Breast epithelium (tissue), 3 donors: ENCODE results near the gene OR5L2.

Source experiments
- POLR2AphosphoS5 ChIP-seq, 3 donors: sonication (generic); formaldehyde crosslinking; IDR thresholded peaks; one replicate each; pipeline ENCODE4 v1.6.1; 2017; ENCODE audit warnings: antibody characterized with exemption in 3 of 3
- TF ChIP-seq, protein P1 (sequence below), 3 donors: fragments of 450-650 bp; IDR thresholded peaks; one replicate each; pipeline ENCODE4 v1.5.1; 2016 to 2017; ENCODE audit warnings: antibody characterized with exemption in 3 of 3, mild to moderate bottlenecking in 3 of 3, moderate library complexity in 3 of 3

DNA sequence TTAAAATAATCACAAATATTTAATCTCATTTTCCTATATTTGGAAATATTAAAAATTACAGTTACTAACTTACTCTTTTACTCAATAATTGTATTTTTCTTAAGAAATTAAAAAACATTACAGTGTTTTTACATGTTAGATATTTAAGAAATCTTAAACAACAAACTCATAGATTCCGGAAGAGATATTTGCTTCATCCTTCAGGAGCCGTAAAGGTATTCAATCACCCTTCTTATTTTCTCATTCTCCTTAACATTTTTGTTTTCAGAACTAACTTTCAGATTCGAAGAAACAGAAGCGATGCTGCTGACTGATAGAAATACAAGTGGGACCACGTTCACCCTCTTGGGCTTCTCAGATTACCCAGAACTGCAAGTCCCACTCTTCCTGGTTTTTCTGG lies 7.7 kb upstream of the OR5L2 start, which contains the start of gene OR5D18:
- TF ChIP-seq, protein P1, sequence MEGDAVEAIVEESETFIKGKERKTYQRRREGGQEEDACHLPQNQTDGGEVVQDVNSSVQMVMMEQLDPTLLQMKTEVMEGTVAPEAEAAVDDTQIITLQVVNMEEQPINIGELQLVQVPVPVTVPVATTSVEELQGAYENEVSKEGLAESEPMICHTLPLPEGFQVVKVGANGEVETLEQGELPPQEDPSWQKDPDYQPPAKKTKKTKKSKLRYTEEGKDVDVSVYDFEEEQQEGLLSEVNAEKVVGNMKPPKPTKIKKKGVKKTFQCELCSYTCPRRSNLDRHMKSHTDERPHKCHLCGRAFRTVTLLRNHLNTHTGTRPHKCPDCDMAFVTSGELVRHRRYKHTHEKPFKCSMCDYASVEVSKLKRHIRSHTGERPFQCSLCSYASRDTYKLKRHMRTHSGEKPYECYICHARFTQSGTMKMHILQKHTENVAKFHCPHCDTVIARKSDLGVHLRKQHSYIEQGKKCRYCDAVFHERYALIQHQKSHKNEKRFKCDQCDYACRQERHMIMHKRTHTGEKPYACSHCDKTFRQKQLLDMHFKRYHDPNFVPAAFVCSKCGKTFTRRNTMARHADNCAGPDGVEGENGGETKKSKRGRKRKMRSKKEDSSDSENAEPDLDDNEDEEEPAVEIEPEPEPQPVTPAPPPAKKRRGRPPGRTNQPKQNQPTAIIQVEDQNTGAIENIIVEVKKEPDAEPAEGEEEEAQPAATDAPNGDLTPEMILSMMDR (IDR thresholded peaks at IDR 0.05), result no peak
- no peak for TF ChIP-seq POLR2AphosphoS5 (IDR thresholded peaks at IDR 0.05)
